ENCODE data around the gene DDRGK1.
"Not testable (repeated sequence)": the region's sequence is repeated elsewhere in the genome, so short reads cannot be mapped to it uniquely, and the experiment has no call there.

DDRGK1 gene

DNA sequence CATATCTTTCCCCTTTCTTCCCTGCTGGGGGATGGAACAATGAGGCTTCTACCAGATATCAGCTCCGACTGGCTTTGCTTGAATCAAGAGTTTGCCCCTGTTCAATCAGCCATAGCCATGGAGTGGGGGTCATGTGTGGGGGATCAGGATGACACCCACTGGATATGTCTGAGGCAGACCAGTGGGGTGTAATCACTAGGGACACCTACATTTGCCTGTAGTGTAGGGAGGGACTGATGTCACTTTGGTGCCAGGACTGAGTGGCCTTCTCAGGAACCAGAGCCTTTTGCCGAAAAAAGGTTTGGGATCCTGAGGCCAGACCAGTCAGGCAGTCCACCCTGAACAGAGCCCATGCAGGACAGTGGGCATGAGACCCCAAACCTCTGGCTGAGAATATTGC, 5.9 kb upstream of the DDRGK1 start:
- peak; percentile 22 for DNase-seq

DNA sequence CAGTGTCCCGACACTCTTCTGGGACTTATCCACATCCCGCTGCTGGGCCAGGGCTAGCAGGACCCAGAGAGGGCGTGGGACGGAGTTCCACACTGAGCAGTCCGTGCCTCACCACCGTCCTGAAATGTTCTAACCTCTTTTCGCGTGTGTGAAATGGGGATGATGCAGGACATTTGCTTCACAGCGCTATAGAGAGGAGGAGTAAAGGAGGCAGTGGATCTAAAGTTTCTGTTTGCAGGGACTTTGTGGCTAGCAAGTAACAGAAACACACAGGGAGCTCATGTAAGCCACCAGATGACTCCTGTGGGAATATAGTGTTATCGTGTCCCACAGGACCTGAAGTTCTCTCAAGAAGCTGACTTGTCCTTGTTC, 5.5 kb upstream of the DDRGK1 start:
- DNase-seq: peak; percentile 42

DNA sequence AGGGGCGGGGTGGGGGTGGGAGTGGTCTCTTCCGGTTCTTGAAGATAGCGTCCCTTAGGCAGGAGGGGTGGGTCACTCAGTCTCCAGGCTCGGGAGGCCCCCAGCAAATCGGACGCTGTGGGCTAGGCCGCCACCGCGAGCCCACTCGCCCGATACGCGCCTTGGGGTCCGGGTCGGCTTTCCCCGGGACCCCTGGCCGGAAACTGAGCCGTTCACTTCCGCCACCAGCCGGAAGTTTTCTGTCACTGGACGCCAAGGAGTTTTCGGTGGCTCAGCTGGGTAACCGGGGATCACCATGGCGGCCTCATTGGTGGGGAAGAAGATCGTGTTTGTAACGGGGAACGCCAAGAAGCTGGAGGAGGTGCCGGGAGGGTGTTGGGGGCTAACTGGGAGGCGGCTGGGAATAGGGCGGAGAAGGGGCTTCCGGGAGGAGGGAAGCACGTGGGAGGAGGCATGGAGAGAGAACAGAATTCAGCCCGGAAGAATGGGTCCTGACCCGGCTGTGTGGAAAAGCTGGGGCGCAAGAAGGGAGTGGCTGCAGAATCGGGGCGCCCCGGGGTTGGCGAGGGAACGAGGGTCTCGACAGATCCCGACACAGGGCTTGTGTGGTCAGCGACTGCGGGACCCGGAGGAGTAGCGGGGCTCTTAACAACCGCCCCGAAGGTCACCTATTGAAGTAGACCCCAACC, 4.9 kb upstream of the DDRGK1 start, which contains the start of gene ITPA:
TSS of gene ITPA (plus strand) at position 242 of the 689 bp plus-strand sequence. CDS start at position 296, 54 bp downstream.
- DNase-seq: peak; percentile 84

DNA sequence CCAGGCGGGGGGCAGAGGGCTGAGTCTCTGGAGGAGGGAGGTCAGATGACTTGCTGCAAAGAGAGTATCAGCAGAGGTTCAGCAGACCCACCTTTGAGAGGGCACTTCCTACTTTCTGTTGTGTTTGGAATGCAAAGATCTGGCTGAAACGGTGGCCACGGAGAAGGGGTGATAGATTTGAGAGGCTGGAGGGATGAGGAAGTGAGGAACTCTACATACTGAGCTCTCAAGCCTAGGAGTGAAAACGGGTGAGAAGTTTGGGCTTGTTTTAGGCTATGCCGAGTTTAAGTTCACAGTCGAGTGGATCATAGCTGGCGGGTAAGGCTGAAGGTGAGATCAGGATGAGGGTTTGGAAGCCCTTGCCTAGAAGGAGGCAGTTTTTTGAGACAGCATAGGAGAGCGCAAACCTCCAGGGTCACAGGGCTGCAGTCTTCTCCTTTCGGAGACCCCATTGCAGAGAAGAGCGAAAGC, 4.3 kb upstream of the DDRGK1 start:
- no peak for DNase-seq

DNA sequence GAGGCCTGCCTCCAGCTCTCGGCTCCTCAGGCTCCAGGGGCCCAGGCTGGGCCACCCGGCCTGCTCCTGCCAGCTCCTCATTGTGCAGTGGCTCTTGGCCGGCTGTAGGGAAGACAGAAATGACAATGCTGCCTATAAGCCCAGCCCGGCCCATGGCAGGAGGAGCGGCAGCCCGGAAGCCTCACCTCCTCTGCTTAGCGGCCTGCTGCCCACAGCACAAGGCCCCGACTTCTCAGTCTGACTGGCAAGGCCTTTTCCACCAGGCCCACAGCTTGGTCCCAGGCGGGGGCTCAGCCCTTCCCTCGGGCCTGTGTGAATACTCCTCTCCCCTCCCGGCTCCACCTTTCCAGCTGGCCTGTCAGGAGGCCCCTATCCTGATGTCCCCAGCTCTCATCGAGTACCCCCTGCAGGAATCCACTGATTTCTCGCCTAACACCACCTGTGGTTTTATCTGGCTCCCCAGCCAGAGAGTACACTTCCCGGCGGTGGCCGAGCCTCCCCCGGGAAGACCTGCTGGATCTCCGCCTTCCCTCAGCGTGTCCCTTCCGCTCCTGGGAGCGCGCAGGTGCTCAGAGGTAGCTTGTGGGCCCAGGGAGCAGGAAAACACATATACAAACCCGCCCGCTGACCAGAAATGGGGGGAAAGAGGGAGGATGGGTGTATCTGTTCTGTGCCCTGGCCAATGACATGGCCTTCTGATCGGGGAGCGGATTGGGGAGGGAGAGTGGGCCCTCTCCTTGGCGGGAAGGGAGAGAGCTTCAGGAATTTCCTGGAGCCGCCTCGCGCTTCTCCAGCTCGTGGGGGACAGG, 963 bp downstream of the DDRGK1 start:
- peak; percentile 81 for DNase-seq

DNA sequence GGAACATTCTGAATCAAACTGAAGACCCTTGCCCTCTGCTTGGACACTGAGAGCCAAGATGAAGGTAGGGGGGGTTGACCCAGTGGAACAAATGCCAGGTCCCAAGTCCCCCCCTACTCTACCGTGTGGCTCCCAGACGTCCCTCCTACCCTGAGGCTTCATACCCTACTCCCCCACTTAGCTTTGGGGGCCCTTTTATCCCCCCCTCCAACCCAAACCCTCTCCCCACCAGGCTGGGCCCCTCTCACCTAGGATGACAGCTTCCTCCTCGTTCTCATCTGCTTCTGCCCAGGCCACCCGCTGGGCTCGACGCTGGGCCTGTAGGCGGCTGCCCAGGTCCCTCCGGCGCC, 1.5 kb downstream of the DDRGK1 start:
- no peak for DNase-seq

DNA sequence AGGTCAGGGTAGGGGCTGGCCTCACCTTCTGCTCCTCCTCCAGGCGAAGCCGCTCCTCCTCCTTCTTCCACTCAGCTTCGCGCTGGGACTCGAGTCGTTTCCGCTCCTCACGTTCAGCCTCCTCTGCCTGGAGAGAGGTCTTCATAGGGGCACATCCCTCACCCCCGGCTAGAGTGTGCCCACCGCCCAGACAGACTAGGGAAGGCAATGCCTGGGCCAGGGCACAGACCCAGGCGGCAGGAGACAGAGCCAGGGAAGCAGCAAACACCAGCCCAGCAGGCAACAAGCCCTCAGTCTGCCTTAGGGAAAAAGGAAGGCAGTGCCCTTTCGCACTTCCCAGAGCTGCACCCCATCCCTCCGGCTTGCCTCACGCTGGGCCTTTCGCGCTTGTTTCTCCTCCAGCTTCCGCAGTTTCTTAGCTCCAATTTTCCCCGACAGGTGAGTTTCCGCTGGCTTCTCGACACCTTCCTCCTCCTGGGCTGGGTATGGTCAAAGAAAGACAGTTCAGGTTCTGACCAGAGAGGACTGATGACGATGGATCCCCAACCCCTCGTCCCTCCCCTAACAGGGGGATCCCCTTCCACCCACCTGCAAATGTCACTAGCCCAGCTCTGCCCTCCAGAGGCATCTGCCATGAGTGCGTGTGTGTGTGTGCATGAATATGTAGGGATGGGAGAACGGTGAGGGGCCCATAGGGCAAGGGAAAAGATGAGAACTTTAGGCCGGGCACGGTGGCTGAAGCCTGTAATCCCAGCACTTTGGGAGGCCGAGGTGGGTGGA, 4.3 kb downstream of the DDRGK1 start:
- DNase-seq: no peak

DNA sequence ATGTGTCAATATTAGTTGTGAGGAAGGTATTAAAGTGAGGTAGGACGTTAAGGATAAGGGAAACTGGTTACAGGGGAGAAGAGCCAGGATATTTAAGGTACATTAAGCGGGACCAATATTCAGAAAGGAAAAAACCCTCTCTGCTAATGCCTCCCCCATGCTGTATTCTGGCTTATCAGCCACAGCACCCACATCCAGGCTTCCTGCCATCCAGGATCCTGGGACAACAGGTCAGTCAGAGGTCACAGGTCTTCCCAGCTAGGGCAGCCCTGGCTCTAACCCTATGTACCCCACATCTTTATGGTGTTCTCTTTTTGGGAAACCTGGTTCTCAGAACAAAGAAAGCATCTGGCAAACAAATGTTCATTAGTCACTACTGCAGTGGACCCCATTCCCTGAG, 5.3 kb downstream of the DDRGK1 start:
- no peak for DNase-seq

DNA sequence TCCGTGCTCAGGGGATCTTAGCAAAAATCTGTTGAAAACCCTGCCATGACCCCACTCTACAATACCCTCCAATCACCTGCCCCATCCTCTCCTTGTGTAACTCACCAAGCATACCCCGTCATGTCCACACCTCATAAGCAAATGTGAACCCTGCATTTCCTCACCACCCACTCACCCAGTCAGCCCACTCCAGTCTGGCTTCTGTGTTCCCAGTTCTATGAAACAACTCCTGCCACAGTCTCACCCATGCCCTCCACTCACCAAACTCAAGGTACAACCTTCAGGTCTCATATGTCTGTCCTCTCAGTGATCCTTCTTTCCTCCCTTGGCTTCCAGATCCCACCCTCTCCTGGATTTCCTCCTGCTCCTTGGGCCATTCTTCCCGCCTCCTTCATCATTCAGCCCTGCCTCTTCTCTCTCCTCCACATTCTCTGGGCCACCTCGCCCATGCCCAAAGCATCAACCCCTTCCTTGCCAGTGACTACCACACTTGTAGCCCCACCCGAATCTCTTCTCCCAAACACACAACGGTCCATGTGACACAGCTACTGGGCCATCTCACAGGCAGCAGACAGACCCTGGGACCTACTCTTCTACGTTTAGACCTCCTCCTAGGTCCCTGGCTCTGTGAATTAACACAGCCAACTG, 8.8 kb downstream of the DDRGK1 start:
- DNase-seq: no peak

DNA sequence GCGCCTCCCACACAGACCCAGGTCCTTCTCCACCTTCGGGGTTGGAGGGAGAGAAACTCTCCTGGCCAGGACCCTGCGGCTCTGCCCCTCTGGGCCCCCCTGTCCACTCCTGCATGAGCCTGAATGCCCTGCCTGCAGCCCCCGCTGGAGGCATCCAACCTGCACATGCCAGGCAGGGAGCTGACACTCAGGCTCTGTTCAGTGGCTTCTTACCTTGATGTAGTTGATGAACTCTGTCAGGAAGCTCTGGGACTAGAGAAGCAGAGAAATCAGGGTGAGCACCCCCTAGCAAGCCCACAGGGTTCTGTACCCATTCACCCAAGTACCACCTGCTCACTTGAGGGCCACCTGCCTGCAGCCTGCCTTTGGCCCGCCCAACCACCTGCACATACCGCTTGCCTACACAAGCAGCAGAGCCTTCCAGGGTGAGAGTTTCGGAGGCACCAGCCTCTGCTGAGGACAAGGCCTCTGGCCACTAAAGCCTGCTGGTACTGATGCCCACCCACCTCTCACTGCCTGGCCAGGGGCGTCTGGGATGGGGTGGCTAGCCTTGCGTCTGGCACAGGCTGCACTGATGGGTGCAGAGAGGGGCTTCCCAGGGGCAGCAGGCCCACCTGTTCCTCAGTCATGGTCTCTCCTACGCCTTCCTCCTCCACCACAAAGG, 9.7 kb downstream of the DDRGK1 start:
- no peak for DNase-seq

DNA sequence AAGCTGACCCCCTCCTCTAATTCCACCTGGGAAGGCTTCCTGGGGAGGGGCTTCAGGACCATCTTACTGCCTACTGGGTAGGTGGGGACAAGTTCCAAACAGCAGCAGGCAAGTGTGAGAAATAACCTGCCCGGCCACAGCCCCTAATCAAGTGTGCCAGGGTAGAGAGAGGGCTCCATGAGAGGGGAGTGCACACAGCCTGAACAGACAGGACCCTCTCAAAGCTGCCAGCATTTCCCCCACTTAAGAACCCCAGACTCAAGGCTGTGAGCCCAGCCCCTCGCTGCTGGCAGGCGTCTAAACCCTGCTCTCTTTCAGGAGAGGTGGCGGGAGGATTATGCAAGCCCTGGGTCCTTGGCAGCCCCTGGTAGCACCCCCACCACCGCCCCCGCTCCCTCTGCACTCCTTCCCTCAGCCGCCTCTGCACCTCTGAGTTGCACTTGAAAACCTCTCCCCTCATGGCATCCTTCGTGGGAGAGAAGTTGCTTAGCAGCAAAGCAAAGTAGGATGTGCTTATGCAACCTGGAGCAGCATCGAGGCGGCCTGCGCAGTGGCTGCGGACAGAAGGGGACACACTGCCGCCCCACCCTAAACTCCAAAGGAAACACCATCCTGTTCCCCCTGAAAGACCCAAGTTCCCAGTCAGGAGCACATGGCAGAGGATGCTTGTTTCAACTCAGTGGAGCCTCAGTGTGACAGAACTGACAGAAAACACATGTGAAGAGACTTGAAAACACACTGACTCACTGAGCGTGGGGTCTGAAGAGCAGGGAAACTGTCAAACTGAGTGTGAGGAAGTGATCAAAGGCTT, 10.5 kb downstream of the DDRGK1 start:
- DNase-seq: no peak

DNA sequence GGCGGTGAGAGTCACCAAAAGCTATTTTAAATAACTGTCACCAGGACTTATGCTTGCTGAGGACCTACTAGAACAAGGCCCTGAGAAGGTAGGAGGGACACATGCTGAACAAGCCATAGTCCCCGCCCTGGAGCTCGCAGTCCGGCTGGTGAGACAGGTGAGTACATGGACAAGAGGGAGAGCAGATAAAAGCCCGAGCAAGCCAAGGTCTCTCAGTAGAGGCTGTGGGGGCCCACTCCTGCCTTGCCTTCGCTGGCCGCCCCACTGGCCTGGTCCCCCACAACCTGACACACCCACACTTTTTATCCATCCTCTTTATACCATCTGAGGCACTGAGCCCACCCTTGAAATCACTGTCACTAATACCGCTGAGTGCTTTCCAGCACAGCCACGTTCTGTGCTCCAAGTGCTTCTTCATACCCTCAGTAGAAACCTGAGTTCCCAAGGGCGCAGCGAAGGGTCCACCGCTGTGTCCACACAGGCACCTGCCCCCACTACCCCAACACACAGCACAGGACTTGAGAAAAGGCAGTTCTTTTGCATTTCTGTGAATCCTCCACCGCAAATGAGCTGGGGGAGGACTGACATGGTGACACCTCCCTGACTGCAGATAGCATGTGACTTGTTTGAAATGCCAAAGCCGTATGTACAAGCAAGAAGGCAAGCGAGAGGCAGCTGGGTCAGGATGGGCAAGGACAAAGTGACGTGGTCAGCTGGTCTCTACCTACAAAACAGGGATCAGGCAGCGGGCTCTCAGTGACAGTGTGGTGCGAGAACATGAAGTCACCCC, 12.1 kb downstream of the DDRGK1 start:
- DNase-seq: no peak

DNA sequence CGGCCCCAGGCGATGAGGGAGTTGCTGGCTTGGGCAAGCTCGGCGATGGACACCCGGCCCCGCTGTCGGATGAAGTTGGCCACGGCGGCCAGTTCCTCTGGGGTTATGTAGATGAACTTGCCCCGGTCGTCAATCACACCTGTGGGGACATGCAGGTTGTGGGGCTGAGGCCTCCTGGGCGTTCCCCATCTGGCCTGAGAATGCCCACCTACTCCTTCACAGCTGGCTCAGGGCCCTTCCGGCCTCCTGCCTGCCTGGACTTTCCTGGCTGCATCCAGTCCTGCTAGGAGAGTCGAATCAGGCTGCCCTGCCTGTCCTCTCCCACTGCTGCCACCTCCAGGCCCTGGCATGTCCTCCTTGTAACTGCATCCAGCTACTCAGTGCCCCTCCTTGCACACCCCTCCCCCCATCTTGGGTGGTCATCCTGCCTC, 13.8 kb downstream of the DDRGK1 start:
- no peak for DNase-seq

DNA sequence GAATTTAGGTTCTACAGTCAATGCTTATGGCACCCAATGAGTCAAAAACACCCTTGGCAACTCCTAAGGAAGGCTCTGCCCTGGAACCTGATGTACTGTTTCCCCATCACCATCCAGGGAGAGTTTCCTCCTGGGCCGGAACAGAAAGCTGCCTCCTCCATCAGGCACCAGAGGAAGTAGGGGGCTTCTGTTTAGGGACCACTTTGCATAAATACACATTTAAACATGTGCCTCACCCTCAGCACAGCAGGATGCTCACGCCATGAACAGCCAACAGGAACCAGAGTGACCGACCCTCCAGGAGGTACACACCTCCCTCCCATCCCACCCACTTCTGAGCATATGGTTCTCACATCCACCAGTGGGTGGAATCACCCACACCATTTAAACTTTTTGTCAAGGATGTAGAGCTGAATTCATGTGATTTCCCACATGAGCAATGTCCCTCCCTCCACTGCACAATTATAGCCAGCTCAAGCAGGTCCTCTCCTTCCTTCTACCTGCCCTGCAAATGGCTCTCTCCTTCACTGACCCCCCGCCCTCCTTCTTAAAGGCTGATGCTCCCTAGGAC, 14.8 kb downstream of the DDRGK1 start:
- DNase-seq: no peak

DNA sequence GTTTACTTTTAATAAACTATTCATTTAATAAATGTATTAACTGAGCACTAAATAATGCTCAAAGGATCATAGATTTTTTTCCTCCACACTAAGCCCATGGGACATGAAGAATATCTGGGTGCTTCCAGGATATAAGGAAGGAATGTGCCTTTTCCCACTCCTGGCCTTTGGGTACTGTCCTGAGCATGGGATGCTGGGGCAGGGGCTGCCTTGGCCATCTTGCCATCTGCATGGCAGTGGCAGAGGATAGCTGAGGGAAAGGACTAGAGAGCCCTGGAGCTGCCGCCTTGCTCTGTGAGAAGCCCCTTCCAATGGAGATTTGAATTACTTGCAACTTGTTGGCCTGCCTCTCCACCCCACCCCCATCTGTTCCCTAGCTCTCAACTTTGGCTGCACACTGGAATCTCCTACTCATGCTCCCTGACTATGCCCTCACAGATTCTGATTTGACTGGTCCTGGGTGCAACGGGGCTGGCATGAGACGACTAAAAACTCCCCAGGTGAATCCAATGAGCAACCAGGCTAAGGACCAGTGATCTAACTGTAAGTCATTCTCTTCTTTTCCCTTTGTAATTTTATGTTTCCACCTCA, 15.6 kb downstream of the DDRGK1 start:
- DNase-seq: no peak

DNA sequence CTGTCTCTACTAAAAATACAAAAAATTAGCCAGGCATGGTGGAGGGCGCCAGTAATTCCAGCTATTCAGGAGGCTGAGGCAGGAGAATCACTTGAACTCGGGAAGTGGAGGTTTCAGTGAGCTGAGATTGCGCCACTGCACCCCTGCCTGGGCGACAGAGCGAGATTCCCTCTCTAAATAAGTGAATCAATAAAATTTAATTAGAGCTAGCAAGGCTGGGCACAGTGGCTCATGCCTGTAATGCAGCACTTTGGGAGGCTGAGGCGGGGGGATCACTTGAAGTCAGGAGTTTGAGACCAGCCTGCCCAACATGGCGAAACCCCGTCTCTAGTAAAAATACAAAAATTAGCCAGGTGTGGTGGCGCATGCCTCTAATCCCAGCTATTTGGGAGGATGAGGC, 16.6 kb downstream of the DDRGK1 start:
- DNase-seq: not testable (repeated sequence)

DNA sequence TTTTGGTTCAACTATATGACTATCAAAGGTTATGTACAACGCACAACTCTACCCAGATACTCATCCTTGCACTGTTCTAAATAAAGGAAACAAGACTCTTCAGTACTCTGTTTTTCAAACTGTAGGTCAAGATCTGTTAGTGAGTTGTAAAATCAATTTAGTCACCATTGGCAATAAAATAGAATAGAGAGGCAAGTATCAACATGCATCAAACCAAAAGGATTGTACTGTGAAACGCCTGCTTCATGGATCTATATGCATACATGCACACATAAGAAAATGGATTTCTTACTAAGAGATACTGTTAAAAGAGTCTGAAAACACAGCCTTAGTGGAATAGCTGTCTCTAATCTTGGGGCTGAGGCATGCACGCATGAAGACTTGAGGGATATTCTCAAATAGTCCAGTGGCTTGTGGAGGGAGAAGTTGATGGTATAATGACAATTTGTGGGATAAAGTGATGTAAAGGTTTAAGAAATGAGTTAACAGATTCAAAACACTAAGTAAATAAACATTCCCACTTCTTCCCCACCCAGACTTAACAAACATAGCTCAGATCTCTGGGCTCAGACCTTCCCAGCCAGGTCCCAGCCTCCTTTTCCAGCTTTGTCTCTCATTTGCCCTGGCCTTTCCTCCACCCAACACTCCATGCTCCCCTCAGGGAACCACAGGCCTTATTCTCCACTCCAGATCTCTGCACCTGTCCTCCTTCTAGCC, 20.4 kb downstream of the DDRGK1 start:
- no peak for DNase-seq

DNA sequence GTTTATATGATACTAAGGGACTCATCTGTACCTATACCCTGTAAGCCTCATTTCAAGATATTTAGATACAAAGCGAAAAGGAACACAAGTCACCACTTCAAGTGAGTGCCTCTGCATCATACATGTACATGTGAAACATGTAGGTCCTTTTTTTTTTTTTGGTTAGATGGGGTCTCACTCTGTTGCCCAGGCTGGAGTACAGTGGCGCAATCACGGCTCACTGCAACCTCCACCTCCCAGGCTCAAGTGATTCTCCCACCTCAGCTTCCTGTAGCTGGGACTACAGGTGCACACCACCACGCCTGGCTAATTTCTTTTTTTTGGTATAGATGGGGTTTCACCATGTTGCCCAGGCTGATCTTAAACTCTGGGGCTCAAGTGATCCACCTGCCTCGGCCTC, 22.1 kb downstream of the DDRGK1 start:
- DNase-seq: not testable (repeated sequence)

DNA sequence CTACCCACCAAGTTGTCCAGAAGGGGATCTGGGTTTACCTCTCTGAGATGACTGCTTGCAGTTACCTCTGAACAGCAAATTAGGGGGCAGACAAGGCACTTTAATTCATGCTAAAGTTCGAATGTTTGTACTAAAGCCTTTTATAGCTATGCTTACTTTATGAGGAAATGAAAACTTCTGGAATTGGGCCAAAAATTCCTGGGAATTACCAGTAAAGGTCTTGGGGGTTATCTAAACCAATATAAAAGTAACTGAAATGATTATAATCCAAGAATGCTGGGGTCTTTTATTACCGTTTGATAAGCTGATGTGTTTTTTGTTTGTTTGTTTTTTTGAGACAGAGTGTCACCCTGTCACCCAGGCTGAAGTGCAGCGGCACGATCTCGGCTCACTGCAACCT, 23.2 kb downstream of the DDRGK1 start:
- DNase-seq: no peak

Measured in hematopoietic multipotent progenitor cell treated with erythropoietin and hydrocortisone succinate and interleukin-3 and kit ligand, for 6 days (in vitro differentiated cells).